HK-2 (cell line): ENCODE data around the gene FAT4.

Source experiments
- DNase-seq: peaks from one replicate; pipeline ENCODE4 v3.0.0-alpha.2; 2018; ENCODE audit not compliant: unreplicated experiment

FAT4 gene

GRCh38 chr4:125314676-125315575, at the start of gene FAT4:
TSS of gene FAT4 (plus strand) at chr4:125314955. CDS start at chr4:125316412, 1,457 bp downstream.
- peak; percentile 97 for DNase-seq

- DNase-seq, result no peak
Measured at GRCh38 chr4:125265846-125266245, 48.9 kb upstream of the FAT4 start.

- DNase-seq, result no peak
Measured at GRCh38 chr4:125266901-125267604, 47.7 kb upstream of the FAT4 start.

GRCh38 chr4:125267630-125268029, 47.1 kb upstream of the FAT4 start:
- no peak for DNase-seq

GRCh38 chr4:125268068-125268755, 46.5 kb upstream of the FAT4 start:
- DNase-seq, result no peak

GRCh38 chr4:125276811-125277210, 37.9 kb upstream of the FAT4 start:
- DNase-seq, result no peak

- DNase-seq, result no peak
Measured at GRCh38 chr4:125277790-125278189, 37.0 kb upstream of the FAT4 start.

GRCh38 chr4:125280892-125281403, 33.8 kb upstream of the FAT4 start:
- DNase-seq, result no peak

GRCh38 chr4:125283707-125284279, 31.0 kb upstream of the FAT4 start:
- no peak for DNase-seq

GRCh38 chr4:125297116-125297515, 17.6 kb upstream of the FAT4 start:
- no peak for DNase-seq

- DNase-seq, result no peak
Measured at GRCh38 chr4:125303058-125303457, 11.7 kb upstream of the FAT4 start.

GRCh38 chr4:125303821-125304220, 10.9 kb upstream of the FAT4 start:
- DNase-seq, result peak; percentile 31

- DNase-seq, result no peak
Measured at GRCh38 chr4:125306112-125306511, 8.6 kb upstream of the FAT4 start.

- DNase-seq, result no peak
Measured at GRCh38 chr4:125306533-125306932, 8.2 kb upstream of the FAT4 start.

- no peak for DNase-seq
Measured at GRCh38 chr4:125311503-125311902, 3.3 kb upstream of the FAT4 start.

- DNase-seq, result peak; percentile 21
Measured at GRCh38 chr4:125313497-125313896, 1.3 kb upstream of the FAT4 start.

- DNase-seq, result peak; percentile 30
Measured at GRCh38 chr4:125313989-125314667, 627 bp upstream of the FAT4 start.

- DNase-seq, result peak; percentile 59
Measured at GRCh38 chr4:125315576-125316400, 1.0 kb downstream of the FAT4 start.

- DNase-seq, result peak; percentile 45
Measured at GRCh38 chr4:125316401-125316790, 1.6 kb downstream of the FAT4 start.

GRCh38 chr4:125316791-125317524, 2.2 kb downstream of the FAT4 start:
- peak; percentile 26 for DNase-seq
